Psoas muscle (tissue), 8 donors: ENCODE data around the gene TMEM271. TPM values are rescaled to one million over a fixed set of nuclear protein-coding genes. Genes with fewer than 3 reads are reported as not detected.
"Not testable (repeated sequence)": the region's sequence is repeated elsewhere in the genome, so short reads cannot be mapped to it uniquely, and the experiment has no call there.

Experiments used
- ATAC-seq, 4 donors: fragments of 200-7000 bp; cut with Tn5 transposase; one replicate each; pipeline ENCODE4 v1.9.1; 2020; ENCODE audit warnings: moderate library complexity in 3 of 4, mild to moderate bottlenecking in 2 of 4
- DNase-seq, 2 donors: peaks; one replicate each; pipeline ENCODE4 v3.0.0-alpha.2; 2020
- H3K27ac ChIP-seq: fragments of 200-600 bp; one replicate; pipeline ENCODE4 v1.8.0; 2022
- H3K27me3 ChIP-seq, 3 donors: fragments of 200-600 bp in 1 of 3; one replicate each; pipeline versions ENCODE4 v1.6.1 to v1.8.0; 2013 to 2022; ENCODE audit warnings: low read length in 2 of 3, mild to moderate bottlenecking in 2 of 3, moderate library complexity in 1 of 3; ENCODE audit not compliant: insufficient read depth in 3 of 3
- H3K36me3 ChIP-seq, 2 donors: fragments of 200-600 bp in 1 of 2; one replicate each; pipeline versions ENCODE4 v1.6.1 to v1.8.0; 2013 to 2022; ENCODE audit warnings: low read depth in 1 of 2, mild to moderate bottlenecking in 1 of 2, moderate library complexity in 1 of 2; ENCODE audit not compliant: insufficient read depth in 1 of 2
- H3K4me1 ChIP-seq: fragments of 200-600 bp; one replicate; pipeline ENCODE4 v1.8.0; 2022
- H3K4me3 ChIP-seq: fragments of 200-600 bp; one replicate; pipeline ENCODE4 v1.8.0; 2022; ENCODE audit warnings: mild to moderate bottlenecking
- H3K9me3 ChIP-seq: fragments of 200-600 bp; one replicate; pipeline ENCODE4 v1.8.0; 2022
- CTCF ChIP-seq: fragments of 200-600 bp; IDR thresholded peaks from one replicate; pipeline ENCODE4 v1.8.0; 2022; ENCODE audit warnings: antibody characterized with exemption
- WGBS, 3 donors: extraction: QIAGEN DNeasy Blood & Tissue Kit; methylation state at CpG; one replicate each; pipeline versions ENCODE4 v1.1.6 to v1.1.7; 2013; 5-methylcytosine and 5-hydroxymethylcytosine counted together
- intact Hi-C, 2 donors: fragments of 100-400 bp; cut with DNase I; formaldehyde crosslinking; loops; one replicate each; pipeline versions ENCODE4 v1.11.0 to v1.14.2; 2022
- polyA plus RNA-seq, 3 donors: library from polyadenylated mRNA; stranded (reverse); fragments of 200-250 nt; gene quantifications; one replicate each; pipeline ENCODE4 v1.2.3, GENCODE V29; 2013
- total RNA-seq, 4 donors: library from RNA; stranded (reverse); fragmentation: NEBNext Ultra II Directional in 2 of 4; extraction: Animal tissue kit (Norgen Biotek cat#: 25700) in 2 of 4; gene quantifications; one replicate each; pipeline versions ENCODE4 v1.2.1 to v1.2.4, GENCODE V29; 2021 to 2023
- donor health status: healthy with polysubstance abuse.
- donor health status: DM: no; HTN: no; CAD: no; lungs with moderate emphysema.
- donor health status: Bipolar disorder and iron deficiency.
- donor health status: healthy.
- donor health status: DM: yes; HTN: yes; CAD: no.
- donor health status: DM: no; HTN: no; CAD: no.
- donor health status: DM: no; HTN: no; CAD: no.
- donor health status: DM: yes; HTN: yes; CAD: no.

TMEM271 gene
- total and polyA plus RNA-seq, 7 donors = not detected

DNA sequence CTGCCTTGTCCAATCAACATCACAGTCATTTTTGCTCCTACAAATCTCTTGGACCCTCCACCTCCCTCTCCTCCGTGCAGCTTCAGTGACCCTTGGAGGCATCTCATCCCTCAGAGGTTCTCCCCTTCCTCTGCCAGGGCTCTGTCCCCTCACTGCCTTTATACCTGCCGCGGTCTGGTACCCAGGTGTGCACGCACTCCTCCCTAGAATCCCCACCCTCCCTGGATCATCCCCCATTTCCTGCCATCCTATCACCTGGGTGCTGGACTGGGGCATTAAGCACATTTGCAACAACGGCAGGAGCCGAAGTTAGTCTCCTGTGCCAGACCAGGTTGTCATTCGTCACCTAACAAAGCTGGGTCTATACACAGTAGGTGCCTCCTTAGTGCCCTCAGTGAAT, 10.1 kb downstream of the TMEM271 start:
- WGBS, 3 donors = 92 to 96% (median 93%) methylated on average over 7 of the region's 7 CpGs
- Histone ChIP-seq H3K4me3 (no peak overlapping the region), H3K9me3 (no peaks in the 10 kb centered on the region), H3K27me3 (peaks cover 0 to 22% (median 2%) of the 10 kb centered on the region in 3 donors), H3K4me1 (no peaks in the 10 kb centered on the region), H3K36me3 (no peaks in the 10 kb centered on the region), H3K27ac (no peak overlapping the region)
- TF ChIP-seq CTCF = no peak
- intact Hi-C loops = no loop called here
- DNase-seq (no peak), ATAC-seq (no peak)

DNA sequence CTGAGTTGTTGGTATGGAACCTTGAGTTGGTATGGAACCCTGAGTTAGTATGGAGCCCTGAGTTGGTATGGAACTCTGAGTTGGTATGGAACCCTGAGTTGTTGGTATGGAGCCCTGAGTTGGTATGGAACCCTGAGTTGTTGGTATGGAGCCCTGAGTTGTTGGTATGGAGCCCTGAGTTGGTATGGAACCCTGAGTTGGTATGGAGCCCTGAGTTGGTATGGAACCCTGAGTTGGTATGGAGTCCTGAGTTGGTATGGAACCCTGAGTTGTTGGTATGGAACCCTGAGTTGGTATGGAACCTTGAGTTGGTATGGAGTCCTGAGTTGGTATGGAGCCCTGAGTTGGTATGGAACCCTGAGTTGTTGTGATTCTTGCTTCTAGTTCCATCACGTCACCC, 10.5 kb downstream of the TMEM271 start:
- intact Hi-C loops, DNase-seq, H3K9me3 ChIP-seq, H3K27ac ChIP-seq, ATAC-seq, H3K4me1 ChIP-seq, H3K4me3 ChIP-seq, H3K36me3 ChIP-seq: not testable (repeated sequence)
- 62 to 89% (median 77%) methylated on average over 1 of the region's 1 CpG for WGBS, 3 donors
- H3K27me3 ChIP-seq = peaks cover 0 to 18% (median under 1%) of the 10 kb centered on the region in 3 donors

GRCh38 chr4:562458-562857, 13.6 kb downstream of the TMEM271 start:
- WGBS, 3 donors = 75 to 84% (median 80%) methylated on average over 2 of the region's 2 CpGs
- H3K27me3 ChIP-seq, DNase-seq, ATAC-seq, H3K36me3 ChIP-seq, H3K9me3 ChIP-seq, H3K4me1 ChIP-seq, H3K4me3 ChIP-seq, H3K27ac ChIP-seq, intact Hi-C loops: not testable (repeated sequence)

DNA sequence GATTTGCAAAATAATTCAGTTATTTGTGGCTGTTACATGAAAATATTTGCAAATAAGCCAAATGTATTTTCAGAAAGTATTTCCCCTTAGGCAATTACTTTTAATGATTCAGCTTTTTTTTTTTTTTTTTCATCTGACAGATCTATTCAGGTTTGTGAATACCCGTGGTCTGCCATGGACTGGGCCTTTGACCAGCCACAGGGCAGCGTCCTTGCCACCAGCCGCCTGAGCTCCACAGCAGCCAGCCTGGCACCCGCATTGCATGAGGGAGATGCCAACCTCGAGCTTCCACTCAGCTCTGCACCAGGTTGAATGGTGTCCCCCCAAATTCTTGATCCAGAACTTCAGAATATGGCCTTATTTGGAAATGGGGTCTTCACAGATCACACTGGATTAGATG, 14.7 kb downstream of the TMEM271 start:
- Histone ChIP-seq H3K27ac (no peak overlapping the region), H3K27me3 (no peaks in the 10 kb centered on the region), H3K4me1 (no peaks in the 10 kb centered on the region), H3K9me3 (no peaks in the 10 kb centered on the region), H3K4me3 (no peak overlapping the region), H3K36me3 (no peaks in the 10 kb centered on the region)
- no peak for TF ChIP-seq CTCF
- intact Hi-C loops = no loop called here
- 79 to 80% (median 79%) methylated on average over 5 of the region's 5 CpGs for WGBS, 3 donors
- DNase-seq (no peak), ATAC-seq (no peak)

DNA sequence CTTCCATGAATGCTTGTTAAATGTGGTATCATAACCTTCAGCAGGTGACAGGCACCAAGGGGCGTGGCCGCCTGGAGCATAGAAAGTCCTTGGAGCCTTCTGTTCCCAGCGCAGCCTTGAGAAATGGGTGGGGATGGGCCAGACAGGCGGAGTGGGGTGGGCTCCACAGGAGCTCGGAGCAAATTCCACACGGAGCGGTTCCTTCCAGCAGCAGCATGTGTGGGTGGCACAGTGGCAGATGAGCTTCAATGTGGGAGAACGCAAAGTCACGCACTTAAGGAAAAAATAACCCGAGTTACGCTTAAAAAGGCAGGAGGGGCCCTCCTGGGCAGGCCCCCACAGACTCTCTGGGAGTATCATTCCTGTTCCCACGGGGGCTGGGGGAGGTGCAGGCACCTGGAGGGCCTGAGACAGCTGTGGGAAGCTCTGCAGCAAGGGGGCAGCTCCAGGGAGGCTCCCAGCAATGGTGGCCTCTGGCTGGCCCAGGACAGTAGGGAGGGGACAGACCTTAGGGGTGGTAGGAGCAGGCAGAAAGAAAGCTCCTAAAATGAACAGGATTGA, 15.3 kb downstream of the TMEM271 start:
- DNase-seq = no peak
- H3K27ac ChIP-seq = no peak overlapping the region
- no peaks in the 10 kb centered on the region for H3K27me3 ChIP-seq
- intact Hi-C loops = no loop called here
- H3K4me1 ChIP-seq = no peaks in the 10 kb centered on the region
- no peak overlapping the region for H3K4me3 ChIP-seq
- TF ChIP-seq CTCF = no peak
- no peaks in the 10 kb centered on the region for H3K36me3 ChIP-seq
- no peaks in the 10 kb centered on the region for H3K9me3 ChIP-seq
- WGBS, 3 donors = 64 to 69% (median 68%) methylated on average over 12 of the region's 12 CpGs
- ATAC-seq = no peak

GRCh38 chr4:560061-560460, 16.0 kb downstream of the TMEM271 start:
- Histone ChIP-seq H3K4me3 (no peak overlapping the region), H3K27ac (no peak overlapping the region), H3K4me1 (no peaks in the 10 kb centered on the region), H3K36me3 (no peaks in the 10 kb centered on the region), H3K9me3 (no peaks in the 10 kb centered on the region), H3K27me3 (no peaks in the 10 kb centered on the region)
- WGBS, 3 donors = 76 to 80% (median 78%) methylated on average over 9 of the region's 9 CpGs
- DNase-seq (no peak), ATAC-seq (no peak)
- no peak for TF ChIP-seq CTCF
- intact Hi-C loops = no loop called here
